Measurements from ENCODE around the gene NCK1. TPM values are rescaled to one million over a fixed set of nuclear protein-coding genes. Genes with fewer than 3 reads are reported as not detected.

Gene NCK1
- polyA plus RNA-seq, 2 of the 4 experiments (the other 2 are of a cell fraction), result 30.2 to 60.8 TPM

DNA sequence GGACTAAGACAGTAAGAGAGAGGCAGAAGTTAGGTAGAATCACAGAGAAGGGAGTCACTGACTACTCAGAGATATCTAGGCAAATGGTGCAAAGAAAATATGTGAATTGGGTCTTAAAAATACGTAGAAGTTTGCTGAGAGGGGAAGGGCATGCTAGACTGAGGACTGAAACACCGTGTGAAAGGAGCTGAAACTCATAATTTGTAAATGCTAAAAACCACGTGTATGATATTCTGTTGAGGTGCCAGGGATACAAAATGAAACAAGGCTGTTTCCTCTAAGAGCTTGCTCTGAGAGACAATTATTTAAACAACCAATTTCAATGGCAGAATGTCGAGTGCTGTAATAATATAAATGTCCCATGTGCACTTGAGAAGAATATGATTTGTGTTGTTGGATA is 47.2 kb downstream of the NCK1 start:
- POLR2A ChIA-PET, result no interaction called here
- H3K4me3 ChIP-seq, result no peak overlapping the region

DNA sequence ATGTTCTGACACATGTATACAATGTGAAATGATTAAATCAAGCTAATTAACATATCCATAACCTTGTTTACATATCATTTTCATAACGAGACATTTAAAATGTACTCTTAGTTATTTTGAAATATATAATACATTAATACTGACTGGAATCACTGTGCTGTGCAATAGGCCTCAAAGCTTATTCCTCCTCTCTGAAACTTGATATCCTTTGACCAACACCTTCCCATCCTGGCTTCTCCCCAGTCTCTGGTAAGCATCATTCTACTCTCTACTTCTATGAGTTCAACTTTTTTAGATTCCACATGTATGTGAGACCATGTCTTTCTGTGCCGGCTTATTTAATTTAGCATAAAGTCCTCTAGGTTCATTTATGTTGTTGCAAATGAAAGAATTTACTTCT is 48.7 kb downstream of the NCK1 start:
- CTCF ChIA-PET, result no interaction called here
- FAIRE-seq, result no peak
- no peak for ATAC-seq
- TF ChIP-seq JUNB (IDR thresholded peaks at IDR 0.05), result no peak
- no peak for TF ChIP-seq HEYL (CRISPR knock-in tag; IDR thresholded peaks at IDR 0.05)
- no peak for TF ChIP-seq NFE2L2 (conservative IDR thresholded peaks at IDR 0.05; ENCODE audit: low read length)
- TF ChIP-seq RCOR1 (IDR thresholded peaks at IDR 0.05; ENCODE audit: low read depth, low read length), result no peak
- TF ChIP-seq NPAS2 (CRISPR knock-in tag; IDR thresholded peaks at IDR 0.05; ENCODE audit: borderline replicate concordance), result no peak
- TF ChIP-seq, protein P1, sequence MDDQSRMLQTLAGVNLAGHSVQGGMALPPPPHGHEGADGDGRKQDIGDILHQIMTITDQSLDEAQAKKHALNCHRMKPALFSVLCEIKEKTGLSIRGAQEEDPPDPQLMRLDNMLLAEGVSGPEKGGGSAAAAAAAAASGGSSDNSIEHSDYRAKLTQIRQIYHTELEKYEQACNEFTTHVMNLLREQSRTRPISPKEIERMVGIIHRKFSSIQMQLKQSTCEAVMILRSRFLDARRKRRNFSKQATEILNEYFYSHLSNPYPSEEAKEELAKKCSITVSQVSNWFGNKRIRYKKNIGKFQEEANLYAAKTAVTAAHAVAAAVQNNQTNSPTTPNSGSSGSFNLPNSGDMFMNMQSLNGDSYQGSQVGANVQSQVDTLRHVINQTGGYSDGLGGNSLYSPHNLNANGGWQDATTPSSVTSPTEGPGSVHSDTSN (IDR thresholded peaks at IDR 0.05), result no peak
- TF ChIP-seq JUN (IDR thresholded peaks at IDR 0.05), result no peak
- TF ChIP-seq EHF (CRISPR knock-in tag; IDR thresholded peaks at IDR 0.05), result no peak
- TF ChIP-seq RARB (CRISPR knock-in tag; IDR thresholded peaks at IDR 0.05), result no peak
- TF ChIP-seq PHF8 (IDR thresholded peaks at IDR 0.05; ENCODE audit: borderline replicate concordance, low read depth), result no peak
- no peak for TF ChIP-seq KDM1A (IDR thresholded peaks at IDR 0.05; ENCODE audit: low read depth)
- H3K4me2 ChIP-seq, result no peak overlapping the region
- no peak overlapping the region for H3K27ac ChIP-seq
- no peak overlapping the region for H3K4me3 ChIP-seq
- POLR2A ChIA-PET, result no interaction called here
- H3K9me3 ChIP-seq, result peaks cover 3% of the 10 kb centered on the region; the same call in 1 of the 3 replicates
- no peak for DNase-seq (ENCODE audit: low read depth in 1 of 2, low spot score in 1 of 2)
- H3K4me1 ChIP-seq, result no peaks in the 10 kb centered on the region
- WGBS (ENCODE audit: missing lambda C conversion rate), result 93% methylated on average over 2 of the region's 2 CpGs

More for the DNA sequence above, 47.2 kb downstream of the NCK1 start:
- H3K4me2 ChIP-seq, result no peak overlapping the region
- no peaks in the 10 kb centered on the region for H3K4me1 ChIP-seq
- no peak overlapping the region for H3K27ac ChIP-seq
- WGBS (ENCODE audit: missing lambda C conversion rate), result 76% methylated on average over 4 of the region's 4 CpGs
- DNase-seq (ENCODE audit: low read depth in 1 of 2, low spot score in 1 of 2) (no peak), FAIRE-seq (no peak), ATAC-seq (no peak)
- H3K9me3 ChIP-seq, result peaks cover 7% of the 10 kb centered on the region; the same call in 2 of the 3 replicates
- TF ChIP-seq HOXB13 (CRISPR knock-in tag; IDR thresholded peaks at IDR 0.05; ENCODE audit: low read depth) (no peak), REST (IDR thresholded peaks at IDR 0.05) (no peak), E2F6 (IDR thresholded peaks at IDR 0.05; ENCODE audit: borderline replicate concordance, low read depth) (no peak), ZSCAN20 (CRISPR knock-in tag; IDR thresholded peaks at IDR 0.05) (no peak), CBX2 (IDR thresholded peaks at IDR 0.05; ENCODE audit: borderline replicate concordance, low read depth) (no peak), POLR2A (IDR thresholded peaks at IDR 0.05; ENCODE audit: low read length) (no peak), RCOR1 (IDR thresholded peaks at IDR 0.05; ENCODE audit: low read depth, low read length) (no peak), RNF2 (IDR thresholded peaks at IDR 0.05; ENCODE audit: borderline replicate concordance, low read depth) (no peak)
- CTCF ChIA-PET, result no interaction called here

GRCh38 chr3:136913168-136913567 is 51.2 kb downstream of the NCK1 start:
- FAIRE-seq, result no peak
- H3K4me1 ChIP-seq, result no peaks in the 10 kb centered on the region
- WGBS (ENCODE audit: missing lambda C conversion rate), result 100% methylated on average over 1 of the region's 1 CpG
- DNase-seq (ENCODE audit: low read depth in 1 of 2, low spot score in 1 of 2), result no peak
- POLR2A ChIA-PET, result no interaction called here
- no peak overlapping the region for H3K27ac ChIP-seq
- H3K4me2 ChIP-seq, result no peak overlapping the region
- H3K9me3 ChIP-seq, result peaks cover 3% of the 10 kb centered on the region; the same call in 1 of the 3 replicates
- CTCF ChIA-PET, result interaction anchor here (0.7 kb wide), 1 partner anchor 45 kb away, joined by 3 read pairs; the partner anchor contains the start of gene IL20RB
- no peak for ATAC-seq
- no peak overlapping the region for H3K4me3 ChIP-seq
- TF ChIP-seq POLR2AphosphoS2 (conservative IDR thresholded peaks at IDR 0.05; ENCODE audit: low read length) (no peak), REST (IDR thresholded peaks at IDR 0.05) (no peak), RNF2 (IDR thresholded peaks at IDR 0.05; ENCODE audit: borderline replicate concordance, low read depth) (no peak), PHF8 (IDR thresholded peaks at IDR 0.05; ENCODE audit: borderline replicate concordance, low read depth) (no peak), RFX5 (IDR thresholded peaks at IDR 0.05) (no peak), NPAS2 (CRISPR knock-in tag; IDR thresholded peaks at IDR 0.05; ENCODE audit: borderline replicate concordance) (no peak), SREBF2 (IDR thresholded peaks at IDR 0.05) (no peak), KDM5A (IDR thresholded peaks at IDR 0.05) (no peak), FOSB (CRISPR knock-in tag; IDR thresholded peaks at IDR 0.05) (no peak), TFCP2L1 (CRISPR knock-in tag; IDR thresholded peaks at IDR 0.05) (no peak), FOSL2 (IDR thresholded peaks at IDR 0.05) (no peak), FOSL2 (CRISPR knock-in tag; IDR thresholded peaks at IDR 0.05) (no peak)
- TF ChIP-seq, protein P2, sequence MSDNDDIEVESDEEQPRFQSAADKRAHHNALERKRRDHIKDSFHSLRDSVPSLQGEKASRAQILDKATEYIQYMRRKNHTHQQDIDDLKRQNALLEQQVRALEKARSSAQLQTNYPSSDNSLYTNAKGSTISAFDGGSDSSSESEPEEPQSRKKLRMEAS (IDR thresholded peaks at IDR 0.05), result no peak

Measured in A549 (cell line).